ENCODE measurements around the gene ACAP1.
"Not testable (repeated sequence)": the region's sequence is repeated elsewhere in the genome, so short reads cannot be mapped to it uniquely, and the experiment has no call there.

ACAP1 gene

DNA sequence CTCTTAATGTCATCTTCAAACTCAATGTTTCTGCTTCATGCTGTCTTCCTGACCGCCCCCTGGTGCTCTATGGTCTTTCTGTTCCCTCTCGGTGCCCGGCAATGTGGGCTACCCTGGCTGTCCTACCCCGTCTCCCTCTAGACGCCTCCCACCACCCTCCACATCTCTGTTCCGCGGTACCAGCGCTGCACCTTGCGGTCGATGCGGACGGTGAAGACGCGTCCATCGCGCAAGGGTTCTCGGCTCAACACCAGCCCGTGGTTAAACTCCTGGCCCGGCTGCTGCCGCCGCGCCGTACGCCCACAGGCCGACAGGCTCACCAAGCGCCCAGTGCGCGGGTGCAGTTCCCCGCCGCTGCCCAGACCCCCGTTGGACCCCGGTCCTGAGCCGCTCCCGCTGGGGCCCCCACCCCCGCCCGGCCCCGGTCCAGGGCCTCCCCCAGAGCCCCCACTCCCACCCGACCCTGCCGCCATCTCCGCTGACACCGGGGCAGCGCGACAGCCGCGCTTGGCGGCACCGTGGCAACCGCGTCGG, 7.4 kb upstream of the ACAP1 start, which contains the start of gene NEURL4:
TSS of gene NEURL4 (minus strand) at position 496 of the 534 bp plus-strand sequence. CDS start at position 473, 23 bp downstream.
- H3K27ac ChIP-seq: peak within 1 kb of the TSS; percentile 81

DNA sequence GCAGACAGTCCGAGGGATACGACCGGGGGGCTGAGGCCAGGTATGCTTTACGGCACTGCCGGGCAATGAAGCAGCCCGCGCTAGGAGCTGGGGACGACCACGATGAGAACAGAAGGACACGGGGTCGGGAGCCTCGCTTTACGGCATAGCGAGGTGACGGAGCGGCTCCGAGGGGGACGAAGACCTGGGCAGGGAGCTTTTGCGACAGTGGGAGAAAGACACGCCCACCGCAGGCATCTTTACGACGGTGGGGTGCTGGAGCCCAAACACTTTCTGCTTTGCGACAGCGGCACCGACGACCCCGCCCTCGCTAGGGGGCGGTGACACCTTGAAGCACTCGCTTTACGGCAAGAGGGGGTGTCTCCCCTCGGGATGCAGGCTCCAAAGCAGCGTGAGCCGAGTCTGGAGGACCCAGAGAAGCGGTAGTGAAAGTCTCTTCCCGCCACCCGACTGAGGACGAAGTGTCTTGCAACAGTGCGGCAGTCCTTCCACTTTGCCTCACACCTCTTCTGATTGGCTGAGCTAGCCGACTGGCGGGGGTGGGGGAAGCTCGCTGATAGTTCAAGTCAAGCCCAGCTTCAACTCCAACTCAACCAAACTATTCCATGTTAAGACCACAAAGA, 6.8 kb upstream of the ACAP1 start:
- no peak for TF ChIP-seq ZFX (IDR thresholded peaks at IDR 0.05)
- TF ChIP-seq, protein P1, sequence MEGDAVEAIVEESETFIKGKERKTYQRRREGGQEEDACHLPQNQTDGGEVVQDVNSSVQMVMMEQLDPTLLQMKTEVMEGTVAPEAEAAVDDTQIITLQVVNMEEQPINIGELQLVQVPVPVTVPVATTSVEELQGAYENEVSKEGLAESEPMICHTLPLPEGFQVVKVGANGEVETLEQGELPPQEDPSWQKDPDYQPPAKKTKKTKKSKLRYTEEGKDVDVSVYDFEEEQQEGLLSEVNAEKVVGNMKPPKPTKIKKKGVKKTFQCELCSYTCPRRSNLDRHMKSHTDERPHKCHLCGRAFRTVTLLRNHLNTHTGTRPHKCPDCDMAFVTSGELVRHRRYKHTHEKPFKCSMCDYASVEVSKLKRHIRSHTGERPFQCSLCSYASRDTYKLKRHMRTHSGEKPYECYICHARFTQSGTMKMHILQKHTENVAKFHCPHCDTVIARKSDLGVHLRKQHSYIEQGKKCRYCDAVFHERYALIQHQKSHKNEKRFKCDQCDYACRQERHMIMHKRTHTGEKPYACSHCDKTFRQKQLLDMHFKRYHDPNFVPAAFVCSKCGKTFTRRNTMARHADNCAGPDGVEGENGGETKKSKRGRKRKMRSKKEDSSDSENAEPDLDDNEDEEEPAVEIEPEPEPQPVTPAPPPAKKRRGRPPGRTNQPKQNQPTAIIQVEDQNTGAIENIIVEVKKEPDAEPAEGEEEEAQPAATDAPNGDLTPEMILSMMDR (conservative IDR thresholded peaks at IDR 0.05): no peak
- peak overlapping the region; percentile 81 for H3K27ac ChIP-seq

More for the DNA sequence above, 7.4 kb upstream of the ACAP1 start, which contains the start of gene NEURL4:
- TF ChIP-seq ZFX (IDR thresholded peaks at IDR 0.05): peak; percentile 67; the same call in 1 of the 2 replicates
- TF ChIP-seq, protein P1 (conservative IDR thresholded peaks at IDR 0.05): no peak

- TF ChIP-seq, protein P1 (conservative IDR thresholded peaks at IDR 0.05): no peak
- TF ChIP-seq ZFX (IDR thresholded peaks at IDR 0.05): no peak
Observed at GRCh38 chr17:7329997-7330637, 6.2 kb upstream of the ACAP1 start.

DNA sequence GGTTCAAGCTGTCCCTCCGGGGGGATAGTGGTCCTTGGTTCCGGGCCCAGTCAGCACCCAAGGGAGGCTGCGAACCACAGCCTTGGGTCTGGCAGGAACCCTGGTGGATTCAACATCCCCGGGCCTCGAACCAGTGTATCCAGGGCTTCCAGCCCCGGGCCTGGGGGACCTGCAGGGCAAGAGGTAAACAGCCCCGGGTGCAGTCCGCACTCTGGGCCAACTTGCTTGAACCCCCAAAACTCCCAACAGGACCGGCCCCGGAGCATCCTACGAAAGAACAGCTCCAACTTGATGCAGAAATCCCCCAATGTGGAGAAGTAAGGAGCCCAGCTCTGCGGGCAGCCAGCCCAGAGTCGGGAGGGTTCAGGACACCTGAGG, 5.7 kb upstream of the ACAP1 start:
- H3K27ac ChIP-seq: peak overlapping the region; percentile 81
- TF ChIP-seq, protein P1 (conservative IDR thresholded peaks at IDR 0.05): no peak
- no peak for TF ChIP-seq ZFX (IDR thresholded peaks at IDR 0.05)

More at GRCh38 chr17:7329997-7330637, 6.2 kb upstream of the ACAP1 start:
- H3K27ac ChIP-seq: peak overlapping the region; percentile 81

- H3K27ac ChIP-seq: no peak overlapping the region
- TF ChIP-seq ZFX (IDR thresholded peaks at IDR 0.05): no peak
- TF ChIP-seq, protein P1 (conservative IDR thresholded peaks at IDR 0.05): no peak
Observed at GRCh38 chr17:7332111-7332510, 4.2 kb upstream of the ACAP1 start.

GRCh38 chr17:7332600-7333069, 3.7 kb upstream of the ACAP1 start:
- H3K27ac ChIP-seq: not testable (repeated sequence)

DNA sequence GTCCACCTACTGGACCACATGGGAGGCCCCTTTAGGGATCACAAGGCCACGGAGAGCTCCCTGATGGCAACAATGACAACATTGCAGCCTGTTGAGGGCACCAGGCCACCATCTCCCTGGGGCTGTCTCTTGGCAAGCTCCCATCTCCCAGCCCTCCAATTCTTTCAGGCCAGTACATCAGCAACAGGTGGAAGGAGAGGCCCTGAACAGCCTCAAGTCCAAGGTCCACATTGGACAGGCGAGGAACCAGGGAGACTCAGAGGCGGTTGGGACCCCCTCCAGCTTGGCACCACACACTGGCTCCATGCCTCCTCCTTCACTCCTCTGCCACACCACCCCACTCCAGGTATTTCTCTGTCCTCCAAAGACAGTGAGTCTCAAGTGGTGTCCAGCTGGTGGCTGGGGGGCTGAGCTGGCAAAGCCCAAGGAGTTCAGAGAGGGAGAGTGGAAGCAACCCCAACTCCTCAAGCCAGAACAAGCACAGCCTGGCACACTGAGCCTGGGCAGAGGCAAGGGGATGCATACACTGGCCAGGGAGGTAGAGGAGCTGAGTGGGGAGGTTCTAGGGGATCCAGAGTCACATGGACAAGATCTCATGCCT, 1.3 kb upstream of the ACAP1 start:
- TF ChIP-seq ZFX (IDR thresholded peaks at IDR 0.05): no peak
- TF ChIP-seq, protein P1 (conservative IDR thresholded peaks at IDR 0.05): no peak
- H3K27ac ChIP-seq: no peak overlapping the region

GRCh38 chr17:7335765-7336164, 564 bp upstream of the ACAP1 start:
- not testable (repeated sequence) for H3K27ac ChIP-seq

GRCh38 chr17:7337600-7337999, 1.3 kb downstream of the ACAP1 start:
- not testable (repeated sequence) for H3K27ac ChIP-seq
